Left ventricle myocardium inferior (tissue), 1 donor: ENCODE measurements around the gene CGB8. TPM values are rescaled to one million over a fixed set of nuclear protein-coding genes. Genes with fewer than 3 reads are reported as not detected.
"Not testable (repeated sequence)": the region's sequence is repeated elsewhere in the genome, so short reads cannot be mapped to it uniquely, and the experiment has no call there.

Experiments
- DNase-seq: peaks from one replicate; pipeline ENCODE4 v3.0.0-alpha.2; 2020
- H3K27ac ChIP-seq: fragments of 200-600 bp; replicated peaks from 2 replicates; pipeline ENCODE4 v1.8.0; 2021
- H3K27me3 ChIP-seq: fragments of 200-600 bp; 2 replicates; pipeline ENCODE4 v1.8.0; 2021; ENCODE audit warnings: low read depth
- H3K36me3 ChIP-seq: fragments of 200-600 bp; 2 replicates; pipeline ENCODE4 v1.8.0; 2021
- H3K4me1 ChIP-seq: fragments of 200-600 bp; 2 replicates; pipeline ENCODE4 v1.8.0; 2021
- H3K4me3 ChIP-seq: fragments of 200-600 bp; 2 replicates; pipeline ENCODE4 v1.8.0; 2021; ENCODE audit warnings: mild to moderate bottlenecking, moderate library complexity
- H3K9me3 ChIP-seq: fragments of 200-600 bp; replicated peaks from 2 replicates; pipeline ENCODE4 v1.8.0; 2021
- intact Hi-C: fragments of 100-400 bp; cut with micrococcal nuclease; formaldehyde crosslinking; loops from one replicate; pipeline ENCODE4 v1.11.0; 2022
- total RNA-seq: library from RNA; stranded (reverse); fragmentation: NEBNext Ultra II Directional; extraction: Animal tissue kit (Norgen Biotek cat#: 25700); gene quantifications from one replicate; pipeline ENCODE4 v1.2.1, GENCODE V29; 2021
- TF ChIP-seq, protein P1 (sequence below): fragments of 200-600 bp; IDR thresholded peaks from 2 replicates; pipeline ENCODE4 v1.8.0; 2021; ENCODE audit warnings: antibody characterized with exemption, mild to moderate bottlenecking, borderline replicate concordance
- donor health status: DM: no; HTN: yes; CAD: no; lungs with severe emphysema.

The CGB8 gene
- total RNA-seq, 1 donor from 2014 or later: not detected

DNA sequence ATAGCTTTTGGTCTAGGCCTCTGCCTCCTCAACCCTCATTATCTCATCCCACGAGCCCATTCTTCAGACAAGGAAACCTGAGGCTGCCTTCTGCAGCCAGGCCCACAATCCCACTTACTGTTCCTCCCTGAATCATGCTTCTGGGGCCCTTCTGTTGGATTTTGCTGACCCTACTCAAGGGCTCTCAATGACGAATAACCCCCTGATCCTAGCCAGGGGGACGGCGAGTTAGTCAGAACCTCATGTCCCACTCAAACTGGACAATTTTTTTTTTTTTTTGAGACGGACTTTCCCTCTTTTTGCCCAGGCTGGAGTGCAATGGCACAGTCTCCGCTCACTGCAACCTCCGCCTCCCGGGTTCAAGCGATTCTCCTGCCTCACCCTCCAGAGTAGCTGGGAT, 26.8 kb downstream of the CGB8 start:
- DNase-seq: no peak
- Histone ChIP-seq H3K27ac (no peak overlapping the region), H3K4me3 (no peak overlapping the region), H3K9me3 (no peaks in the 10 kb centered on the region), H3K36me3 (no peaks in the 10 kb centered on the region), H3K27me3 (peaks cover 31% of the 10 kb centered on the region), H3K4me1 (peaks cover 26% of the 10 kb centered on the region)
- TF ChIP-seq, protein P1, sequence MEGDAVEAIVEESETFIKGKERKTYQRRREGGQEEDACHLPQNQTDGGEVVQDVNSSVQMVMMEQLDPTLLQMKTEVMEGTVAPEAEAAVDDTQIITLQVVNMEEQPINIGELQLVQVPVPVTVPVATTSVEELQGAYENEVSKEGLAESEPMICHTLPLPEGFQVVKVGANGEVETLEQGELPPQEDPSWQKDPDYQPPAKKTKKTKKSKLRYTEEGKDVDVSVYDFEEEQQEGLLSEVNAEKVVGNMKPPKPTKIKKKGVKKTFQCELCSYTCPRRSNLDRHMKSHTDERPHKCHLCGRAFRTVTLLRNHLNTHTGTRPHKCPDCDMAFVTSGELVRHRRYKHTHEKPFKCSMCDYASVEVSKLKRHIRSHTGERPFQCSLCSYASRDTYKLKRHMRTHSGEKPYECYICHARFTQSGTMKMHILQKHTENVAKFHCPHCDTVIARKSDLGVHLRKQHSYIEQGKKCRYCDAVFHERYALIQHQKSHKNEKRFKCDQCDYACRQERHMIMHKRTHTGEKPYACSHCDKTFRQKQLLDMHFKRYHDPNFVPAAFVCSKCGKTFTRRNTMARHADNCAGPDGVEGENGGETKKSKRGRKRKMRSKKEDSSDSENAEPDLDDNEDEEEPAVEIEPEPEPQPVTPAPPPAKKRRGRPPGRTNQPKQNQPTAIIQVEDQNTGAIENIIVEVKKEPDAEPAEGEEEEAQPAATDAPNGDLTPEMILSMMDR: no peak
- intact Hi-C loops: no loop called here

DNA sequence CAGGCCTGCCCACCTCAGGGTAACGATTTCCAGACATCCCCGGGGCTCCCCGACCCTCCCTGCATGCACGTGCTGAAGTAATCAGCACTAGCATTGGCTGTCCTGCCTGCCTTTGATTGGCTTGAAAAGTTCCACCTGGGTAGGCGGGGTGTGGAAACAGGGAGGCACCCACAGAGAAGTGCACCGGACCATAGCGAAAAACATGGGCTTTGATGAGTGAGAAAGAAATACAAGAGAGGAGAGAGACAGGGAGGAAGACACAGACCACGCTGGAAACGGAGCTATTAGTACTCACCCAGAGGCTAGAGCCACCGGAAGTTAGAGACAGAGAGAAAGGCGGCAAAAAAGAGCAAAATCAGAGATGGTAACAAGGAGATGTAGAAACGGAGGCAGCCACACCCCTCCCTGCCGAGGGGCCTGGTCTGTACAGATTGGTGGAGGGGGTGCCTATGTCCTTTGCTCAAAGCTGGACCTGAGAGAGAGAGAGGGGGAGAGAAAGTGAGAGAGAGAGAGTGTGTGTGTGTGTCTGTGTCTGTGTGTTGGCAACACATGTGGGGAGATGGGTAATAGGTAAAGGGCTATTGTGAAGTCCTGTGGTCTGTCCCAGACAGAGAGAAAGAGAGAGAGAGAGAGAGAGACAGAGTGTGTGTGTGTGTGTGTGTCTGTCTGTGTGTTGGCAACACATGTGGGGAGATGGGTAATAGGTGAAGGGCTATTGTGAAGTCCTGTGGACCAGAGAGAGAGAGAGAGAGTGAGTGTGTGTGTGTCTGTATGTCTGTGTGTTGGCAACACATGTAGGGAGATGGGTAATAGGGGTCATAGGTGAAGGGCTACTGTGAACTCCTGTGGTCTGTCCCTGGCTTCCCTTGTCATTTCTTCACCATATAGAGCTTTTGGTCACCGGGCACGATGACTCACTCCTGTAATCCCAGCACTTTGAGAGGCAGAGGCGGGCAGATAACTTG, 27.7 kb downstream of the CGB8 start:
- Histone ChIP-seq H3K4me1 (peaks cover 27% of the 10 kb centered on the region), H3K27me3 (peaks cover 34% of the 10 kb centered on the region), H3K27ac (no peak overlapping the region), H3K36me3 (peaks cover 1% of the 10 kb centered on the region), H3K9me3 (no peaks in the 10 kb centered on the region), H3K4me3 (no peak overlapping the region)
- intact Hi-C loops: no loop called here
- DNase-seq: no peak
- TF ChIP-seq, protein P1: no peak

GRCh38 chr19:49020342-49020741, 28.6 kb downstream of the CGB8 start:
- no peak for DNase-seq
- Histone ChIP-seq H3K4me1 (peaks cover 27% of the 10 kb centered on the region), H3K9me3 (no peaks in the 10 kb centered on the region), H3K27ac (no peak overlapping the region), H3K4me3 (no peak overlapping the region), H3K27me3 (peaks cover 34% of the 10 kb centered on the region), H3K36me3 (peaks cover 10% of the 10 kb centered on the region)
- intact Hi-C loops: no loop called here
- TF ChIP-seq, protein P1: no peak

GRCh38 chr19:49019242-49019932, 29.5 kb downstream of the CGB8 start:
- H3K27me3 ChIP-seq: peaks cover 34% of the 10 kb centered on the region
- TF ChIP-seq, protein P1: no peak
- intact Hi-C loops: no loop called here
- H3K27ac ChIP-seq: no peak overlapping the region
- H3K9me3 ChIP-seq: no peaks in the 10 kb centered on the region
- DNase-seq: peak; percentile 75
- peaks cover 27% of the 10 kb centered on the region for H3K4me1 ChIP-seq
- H3K36me3 ChIP-seq: peaks cover 19% of the 10 kb centered on the region
- peak overlapping the region; percentile 63 for H3K4me3 ChIP-seq

DNA sequence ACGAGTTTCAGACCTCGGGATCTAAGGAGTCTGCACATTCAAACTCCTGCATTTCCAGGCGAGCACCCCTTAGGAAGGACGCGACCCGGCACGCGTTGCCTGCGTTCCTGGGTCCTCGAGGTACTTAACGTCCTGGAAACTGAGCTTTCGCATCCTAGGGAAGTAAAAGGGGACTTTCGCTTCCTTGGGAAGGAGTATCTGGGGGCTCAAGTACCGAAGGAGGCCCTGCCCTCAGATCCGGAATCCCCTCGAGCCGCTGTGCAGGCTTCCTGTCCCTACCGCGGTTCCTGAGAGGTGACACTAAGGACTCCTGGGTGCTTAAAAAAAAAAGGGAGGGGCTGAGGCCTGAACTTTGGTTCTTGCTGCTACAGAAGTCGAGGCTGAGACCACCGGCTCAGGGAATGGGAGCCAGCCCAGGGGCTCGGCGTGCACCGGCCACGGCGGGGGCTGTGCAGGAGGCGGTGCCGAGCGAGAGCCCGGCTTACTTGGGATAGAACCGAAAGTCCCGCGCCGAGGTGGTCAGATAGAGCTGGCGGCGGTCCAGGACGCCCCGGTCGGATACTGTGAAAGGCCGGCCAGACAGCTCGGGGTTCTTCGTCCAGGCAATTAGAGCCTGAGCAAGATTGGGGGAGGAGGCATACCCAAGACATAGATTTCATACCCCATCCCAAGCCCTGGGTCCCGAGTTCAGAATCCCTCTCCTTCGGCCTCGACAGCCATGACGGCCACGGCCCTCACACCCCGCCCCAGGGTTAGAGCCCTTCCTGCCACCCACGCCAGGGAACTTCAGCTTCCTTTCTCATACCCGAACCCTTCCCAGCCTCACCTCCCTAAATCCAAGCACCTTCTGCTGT, 30.3 kb downstream of the CGB8 start:
- DNase-seq, H3K9me3 ChIP-seq, H3K27ac ChIP-seq, intact Hi-C loops: not testable (repeated sequence)
- peaks cover 34% of the 10 kb centered on the region for H3K27me3 ChIP-seq
- peaks cover 27% of the 10 kb centered on the region for H3K4me1 ChIP-seq
- H3K4me3 ChIP-seq: peak overlapping the region; percentile 63
- H3K36me3 ChIP-seq: peaks cover 25% of the 10 kb centered on the region
